Small intestine (tissue), 7 donors: ENCODE results near the gene MOB3C. TPM values are rescaled to one million over a fixed set of nuclear protein-coding genes. Genes with fewer than 3 reads are reported as not detected.

ENCODE experiments used
- DNase-seq, 2 donors: peaks; one replicate each; pipeline versions ENCODE4 v3.0.0 to v3.0.0-alpha.2; 2013
- FAIRE-seq: peaks from 2 replicates; lab custom pipeline; 2012; peaks lifted over from hg19 to GRCh38; lab: Jason Lieb, UNC
- H3K27ac ChIP-seq, 3 donors: one replicate each; pipeline ENCODE4 v1.5.1; 2013; ENCODE audit warnings: low read length in 2 of 3, mild to moderate bottlenecking in 2 of 3, control low read depth in 1 of 3, inconsistent platforms in 1 of 3, low read depth in 1 of 3, moderate library complexity in 1 of 3
- H3K27me3 ChIP-seq, 3 donors: one replicate each; pipeline ENCODE4 v1.6.1; 2013; ENCODE audit warnings: low read length in 3 of 3, inconsistent platforms in 1 of 3; ENCODE audit not compliant: control insufficient read depth in 3 of 3, insufficient read depth in 3 of 3
- H3K36me3 ChIP-seq, 3 donors: one replicate each; pipeline ENCODE4 v1.6.1; 2013; ENCODE audit warnings: low read length in 3 of 3, inconsistent platforms in 1 of 3, low read depth in 1 of 3, mild to moderate bottlenecking in 1 of 3, moderate library complexity in 1 of 3; ENCODE audit not compliant: control insufficient read depth in 3 of 3, insufficient read depth in 2 of 3
- H3K4me1 ChIP-seq, 3 donors: one replicate each; pipeline ENCODE4 v1.6.1; 2013; ENCODE audit warnings: low read length in 2 of 3, inconsistent platforms in 1 of 3, low read depth in 1 of 3, mild to moderate bottlenecking in 1 of 3, moderate library complexity in 1 of 3; ENCODE audit not compliant: control insufficient read depth in 3 of 3, insufficient read depth in 2 of 3
- H3K4me3 ChIP-seq, 3 donors: one replicate each; pipeline ENCODE4 v1.5.1; 2013; ENCODE audit warnings: low read length in 3 of 3, control low read depth in 1 of 3, inconsistent platforms in 1 of 3, low read depth in 1 of 3, mild to moderate bottlenecking in 1 of 3, moderate library complexity in 1 of 3
- H3K9me3 ChIP-seq, 2 donors: one replicate each; pipeline ENCODE4 v1.6.1; 2013; ENCODE audit warnings: low read depth in 1 of 2, low read length in 1 of 2; ENCODE audit not compliant: control insufficient read depth in 2 of 2, insufficient read depth in 1 of 2
- WGBS, 3 donors: extraction: QIAGEN DNeasy Blood & Tissue Kit; methylation state at CpG; one replicate each; pipeline ENCODE4 v1.1.7; 2013; 5-methylcytosine and 5-hydroxymethylcytosine counted together
- polyA plus RNA-seq, 4 donors: library from polyadenylated mRNA; stranded (reverse) in 3 of 4; unstranded in 1 of 4; fragments of 200-250 nt in 3 of 4; fragments of 120-200 nt in 1 of 4; gene quantifications; one replicate each; pipeline versions ENCODE4 v1.2.1 to v1.2.3, GENCODE V29; 2013
- donor health status: healthy with polysubstance abuse.
- donor health status: control.
- donor health status: control.
- donor health status: Bipolar disorder and iron deficiency.
- donor health status: healthy.

Gene MOB3C
- polyA plus RNA-seq, 4 donors, result 7.8 to 12.0 (median 9.5) TPM

DNA sequence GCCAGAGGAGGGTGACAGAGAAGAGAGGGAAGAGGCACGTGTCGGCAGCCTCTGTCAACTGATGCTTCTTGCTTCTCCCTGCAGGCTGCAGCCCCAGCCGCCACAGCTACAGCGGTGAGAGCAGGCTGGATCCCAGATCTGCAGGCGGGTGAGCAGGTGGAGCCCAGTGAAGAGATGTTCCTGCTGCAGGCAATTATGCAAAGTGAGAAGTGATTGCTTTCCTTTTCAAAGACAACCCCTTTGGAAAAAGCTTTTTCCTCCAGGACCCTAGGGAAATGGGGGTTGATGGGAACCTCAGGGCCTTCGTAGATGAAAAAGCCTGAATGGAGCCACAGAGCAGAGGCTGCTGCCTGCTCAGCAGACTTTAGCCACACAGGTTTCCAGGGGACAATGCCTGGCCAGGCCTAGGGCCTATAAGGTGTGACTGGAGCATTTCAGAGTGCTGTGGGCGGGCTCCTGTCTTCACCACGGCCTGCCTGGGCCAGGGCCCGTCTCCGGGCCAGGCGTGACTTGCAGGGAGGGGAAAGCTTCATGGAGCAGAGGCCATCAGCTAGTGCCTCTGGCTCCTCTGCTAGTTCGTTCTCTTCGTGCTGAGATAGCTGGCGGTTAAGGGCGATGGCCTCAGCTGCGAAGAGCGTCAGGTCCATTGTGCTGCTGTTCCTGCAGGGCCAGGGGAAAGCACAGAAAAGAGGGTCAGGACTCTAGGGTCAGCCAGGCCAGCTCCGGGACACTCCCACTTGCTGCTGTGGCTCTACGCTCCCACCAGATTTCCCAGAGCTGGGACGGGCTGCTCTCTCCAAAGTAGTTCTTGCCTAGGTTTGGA, 58.3 kb downstream of the MOB3C start:
- DNase-seq (no peak), FAIRE-seq (no peak)
- Histone ChIP-seq H3K4me3 (no peak overlapping the region), H3K9me3 (no peaks in the 10 kb centered on the region), H3K4me1 (no peaks in the 10 kb centered on the region), H3K36me3 (peaks cover 3 to 48% (median 7%) of the 10 kb centered on the region in 3 donors), H3K27me3 (no peaks in the 10 kb centered on the region), H3K27ac (no peak overlapping the region)
- WGBS, 3 donors, result 83 to 91% (median 91%) methylated on average over 19 to 20 of the region's 20 CpGs

Other genes with a start within 250 kb of the MOB3C start
- 100 to 1,000 TPM in 1 of 4 donors, 10 to 100 TPM in 3; 28.7 to 138 (median 68.6) TPM for gene FAAH, start 222.5 kb downstream of the MOB3C start, polyA plus RNA-seq
- under 1 TPM in 1 of 4 donors, not detected in 3; 0.01 TPM for gene DMBX1, start 127.0 kb downstream of the MOB3C start, polyA plus RNA-seq
- not detected for gene KNCN, start 65.2 kb downstream of the MOB3C start, polyA plus RNA-seq
- gene MKNK1, start 12.5 kb downstream of the MOB3C start, polyA plus RNA-seq, result 10 to 100 TPM; 20.2 to 42.5 (median 33.5) TPM
- gene ATPAF1, start 51.6 kb upstream of the MOB3C start, polyA plus RNA-seq, result 10 to 100 TPM; 23.0 to 42.8 (median 34.6) TPM
- under 1 TPM in 1 of 4 donors, not detected in 3; 0.09 TPM for gene TEX38, start 55.0 kb upstream of the MOB3C start, polyA plus RNA-seq
- gene EFCAB14, start 102.3 kb upstream of the MOB3C start, polyA plus RNA-seq, result 10 to 100 TPM; 25.0 to 80.0 (median 28.2) TPM
- gene CYP4B1, start 182.2 kb upstream of the MOB3C start, polyA plus RNA-seq, result 10 to 100 TPM in 1 of 4 donors, 1 to 10 TPM in 1, under 1 TPM in 2; 0.81 to 28.9 (median 1.4) TPM